GM21423 (cell line): ENCODE results near the gene UMPS.
"Not testable (repeated sequence)": the region's sequence is repeated elsewhere in the genome, so short reads cannot be mapped to it uniquely, and the experiment has no call there.

Experiments used
- ATAC-seq: cut with Tn5 transposase; IDR thresholded peaks from one replicate; pipeline ENCODE4 v1.9.1; 2021; ENCODE audit warnings: mild to moderate bottlenecking, moderate library complexity; ENCODE audit not compliant: unreplicated experiment

Gene UMPS

DNA sequence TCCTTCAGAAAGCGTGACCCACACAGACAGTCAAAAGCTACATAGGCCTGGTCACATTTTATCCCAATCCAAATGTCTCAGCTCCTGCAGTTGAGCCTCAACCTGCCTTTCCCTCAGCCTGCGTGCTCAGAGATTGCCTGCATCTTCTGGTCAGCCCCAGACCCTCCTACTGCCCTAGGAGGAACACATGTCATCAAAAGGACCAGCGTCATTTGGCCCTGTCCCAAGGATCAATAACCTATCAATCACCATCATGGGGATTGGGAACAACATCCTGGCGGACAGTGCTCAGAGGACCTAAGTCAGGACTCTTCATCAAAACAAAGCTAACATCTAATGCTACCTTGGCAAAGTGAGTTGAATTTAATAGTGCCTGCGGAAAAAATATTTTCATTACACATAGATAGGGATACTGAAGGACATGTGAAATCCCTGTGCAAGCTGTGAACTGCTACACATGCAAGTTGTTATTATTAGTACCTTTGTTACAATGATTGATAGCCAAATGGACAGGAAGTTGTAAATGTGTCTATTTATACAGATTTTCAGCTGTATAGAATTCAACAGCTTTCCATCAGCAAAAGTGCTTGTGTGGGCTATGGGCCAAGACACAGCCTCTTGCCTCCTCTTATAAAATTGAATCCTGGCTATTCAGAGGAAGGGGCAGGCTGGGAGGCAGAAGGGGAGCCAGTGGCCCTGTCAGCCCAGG, 47.7 kb downstream of the UMPS start:
- ATAC-seq: no peak

DNA sequence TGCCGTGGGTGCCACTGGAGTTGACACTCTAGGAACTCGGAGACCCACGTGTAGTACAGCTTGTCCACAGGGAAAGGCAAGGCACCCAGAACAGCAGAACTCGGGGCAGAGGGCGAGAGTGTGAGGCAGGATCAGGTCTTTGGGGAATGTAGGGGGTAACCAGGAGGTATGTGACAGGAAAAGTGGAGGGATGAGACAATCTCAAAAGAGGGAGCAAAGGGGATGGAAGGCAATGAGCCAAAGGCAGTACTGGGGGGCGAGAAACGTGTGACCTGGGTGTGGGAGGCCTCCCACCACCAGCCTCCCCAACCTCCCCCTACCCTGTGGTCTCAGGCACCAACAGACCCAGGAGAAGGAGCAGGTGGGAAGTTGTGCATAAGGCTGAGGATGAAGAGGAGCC, 48.9 kb downstream of the UMPS start:
- no peak for ATAC-seq

DNA sequence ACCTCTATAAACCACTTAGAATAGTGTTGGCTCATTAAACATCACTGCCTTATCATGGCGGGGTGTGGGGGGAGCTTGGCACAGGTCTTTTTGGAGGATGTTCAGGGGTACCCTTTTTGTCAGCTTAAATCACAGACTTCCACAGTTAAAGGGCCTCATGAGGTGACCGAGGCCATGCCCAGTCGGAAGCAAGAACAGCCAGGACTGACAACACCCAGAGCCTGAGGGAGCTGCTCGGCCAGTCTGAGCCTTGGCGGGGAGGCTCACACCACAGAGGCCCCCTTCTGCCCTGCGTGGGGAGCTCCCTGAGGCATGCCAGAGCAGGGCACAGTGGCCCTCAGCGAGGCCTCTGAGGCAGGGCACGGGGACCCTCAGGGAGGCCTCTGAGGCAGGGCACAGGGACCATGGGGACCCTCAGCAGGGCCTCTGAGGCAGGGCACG, 49.5 kb downstream of the UMPS start:
- ATAC-seq: no peak

DNA sequence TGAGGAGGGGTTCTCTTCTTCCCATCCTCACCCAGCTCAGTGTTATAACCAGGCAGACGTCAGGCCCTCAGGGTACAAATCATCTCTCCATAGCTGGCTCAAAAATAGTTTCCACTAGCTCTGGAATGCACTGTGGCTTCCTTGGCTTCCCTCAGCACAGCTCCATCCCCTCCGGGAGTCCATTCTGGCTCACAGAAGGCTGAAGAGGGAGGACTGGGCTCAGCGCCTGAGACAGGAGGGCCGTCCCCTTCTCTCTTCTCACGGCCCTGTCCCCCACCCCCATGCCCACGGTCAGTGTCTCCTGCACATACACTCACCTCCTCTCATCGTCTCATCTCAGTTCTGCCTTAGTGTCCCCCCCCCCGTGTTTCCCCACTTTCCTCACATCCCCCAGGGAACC, 50.1 kb downstream of the UMPS start:
- ATAC-seq: no peak

DNA sequence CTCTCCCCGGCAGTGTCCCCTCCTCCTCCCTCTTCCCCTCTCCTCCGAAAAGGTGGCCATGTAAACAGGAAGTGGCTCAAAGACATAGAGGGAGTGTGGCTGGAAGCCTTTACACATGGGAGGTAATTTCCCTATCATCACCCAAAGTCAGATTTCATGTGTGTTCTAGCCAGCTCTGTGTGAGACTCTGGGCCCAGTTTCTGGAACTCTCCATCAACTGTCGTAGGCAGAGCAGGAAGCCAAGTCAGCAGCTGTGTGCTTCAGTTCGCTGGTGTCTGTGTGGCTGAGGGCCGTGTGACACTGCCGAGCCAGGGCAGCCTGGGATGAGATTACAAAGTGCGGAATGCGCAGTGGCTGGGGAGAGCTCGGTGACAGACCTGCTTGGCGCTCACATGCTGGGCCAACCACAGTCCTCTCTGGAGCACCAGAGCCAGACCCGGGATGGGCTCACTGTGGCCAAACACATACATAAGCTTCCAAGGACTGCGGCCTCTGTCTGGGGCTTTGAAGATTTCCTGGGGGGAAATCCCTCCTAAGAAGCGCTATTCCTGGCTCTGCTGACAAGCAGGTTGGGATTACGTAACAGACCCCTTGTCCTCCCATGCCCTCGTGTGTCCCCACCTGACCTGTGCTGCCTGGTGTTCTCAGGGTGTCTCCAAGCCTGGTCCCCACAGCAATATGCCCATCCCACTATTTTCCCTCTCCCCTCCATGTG, 50.7 kb downstream of the UMPS start:
- no peak for ATAC-seq

DNA sequence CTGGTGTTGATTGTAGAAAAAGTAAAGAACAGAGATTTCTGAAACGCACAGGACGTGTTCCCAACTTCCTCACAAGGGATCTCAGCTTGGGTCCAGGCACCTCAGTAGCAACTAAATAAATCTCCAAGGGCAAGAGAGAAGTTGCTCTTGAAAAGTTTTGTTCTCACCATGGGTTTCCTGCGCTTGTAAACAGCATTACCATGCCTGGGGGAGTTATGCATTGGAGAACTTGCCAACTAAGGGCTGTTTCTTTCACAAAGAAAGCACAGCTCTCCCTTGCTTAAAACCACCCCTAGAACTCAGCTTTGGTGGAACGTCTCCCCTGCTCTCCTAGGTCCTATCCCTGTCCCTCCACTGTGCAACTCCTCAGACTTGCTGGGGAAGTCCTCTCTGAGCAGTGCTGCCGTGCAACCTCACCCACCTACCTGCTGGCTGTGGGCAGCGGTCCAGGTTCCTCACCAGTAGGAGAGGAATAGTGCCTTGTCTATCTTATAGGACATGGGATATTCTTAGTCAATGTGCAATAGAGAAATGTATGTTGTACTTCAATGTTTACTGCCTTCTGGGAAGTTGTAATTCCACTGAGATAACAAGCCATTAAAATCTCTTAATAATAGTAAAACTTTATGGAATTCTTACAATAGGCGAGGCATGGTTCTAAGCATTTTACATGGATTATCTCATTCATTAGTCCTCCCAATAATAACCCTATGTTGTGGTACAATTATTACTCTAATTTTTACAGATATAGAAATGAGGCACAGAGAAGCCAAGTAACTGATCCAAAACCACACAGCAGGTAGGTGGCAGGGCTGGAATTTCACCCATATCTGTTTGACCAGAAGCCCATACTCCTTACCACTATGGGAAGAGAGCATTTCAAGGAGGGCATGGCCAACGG, 51.5 kb downstream of the UMPS start:
- ATAC-seq: no peak

DNA sequence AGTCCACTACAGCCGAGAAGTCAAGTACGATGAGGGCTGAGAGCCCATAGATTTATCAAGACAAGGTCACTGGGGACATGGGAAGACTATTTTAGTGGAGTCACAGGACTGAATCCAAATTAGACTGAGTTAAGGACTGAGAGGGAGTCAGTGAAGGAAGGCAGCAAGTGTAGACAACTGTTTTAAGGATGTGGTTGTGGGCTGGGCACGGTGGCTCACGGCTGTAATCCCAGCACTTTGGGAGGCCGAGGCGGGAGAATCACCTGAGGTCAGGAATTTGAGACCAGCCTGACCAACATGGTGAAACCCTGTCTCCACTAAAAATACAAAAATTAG, 52.1 kb downstream of the UMPS start:
- not testable (repeated sequence) for ATAC-seq

DNA sequence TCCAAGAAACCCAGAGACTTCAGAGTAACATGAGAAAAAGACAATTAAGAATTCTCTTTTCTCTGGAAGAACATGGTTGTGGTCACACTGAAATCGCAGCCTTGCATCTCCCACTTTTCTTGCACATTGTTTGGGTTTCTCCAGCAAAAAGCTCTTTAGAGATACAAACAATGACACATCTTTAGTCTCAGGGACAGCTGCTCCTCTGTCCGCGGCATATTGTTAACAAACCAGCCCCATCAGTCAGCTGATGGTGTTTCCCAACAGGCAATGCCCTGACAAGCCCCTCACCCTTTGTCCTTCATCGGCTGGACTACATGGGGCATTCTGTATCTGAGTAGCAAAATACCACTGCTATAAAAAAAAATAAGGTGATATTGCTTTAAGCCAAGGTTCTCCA, 53.4 kb downstream of the UMPS start:
- ATAC-seq: no peak

DNA sequence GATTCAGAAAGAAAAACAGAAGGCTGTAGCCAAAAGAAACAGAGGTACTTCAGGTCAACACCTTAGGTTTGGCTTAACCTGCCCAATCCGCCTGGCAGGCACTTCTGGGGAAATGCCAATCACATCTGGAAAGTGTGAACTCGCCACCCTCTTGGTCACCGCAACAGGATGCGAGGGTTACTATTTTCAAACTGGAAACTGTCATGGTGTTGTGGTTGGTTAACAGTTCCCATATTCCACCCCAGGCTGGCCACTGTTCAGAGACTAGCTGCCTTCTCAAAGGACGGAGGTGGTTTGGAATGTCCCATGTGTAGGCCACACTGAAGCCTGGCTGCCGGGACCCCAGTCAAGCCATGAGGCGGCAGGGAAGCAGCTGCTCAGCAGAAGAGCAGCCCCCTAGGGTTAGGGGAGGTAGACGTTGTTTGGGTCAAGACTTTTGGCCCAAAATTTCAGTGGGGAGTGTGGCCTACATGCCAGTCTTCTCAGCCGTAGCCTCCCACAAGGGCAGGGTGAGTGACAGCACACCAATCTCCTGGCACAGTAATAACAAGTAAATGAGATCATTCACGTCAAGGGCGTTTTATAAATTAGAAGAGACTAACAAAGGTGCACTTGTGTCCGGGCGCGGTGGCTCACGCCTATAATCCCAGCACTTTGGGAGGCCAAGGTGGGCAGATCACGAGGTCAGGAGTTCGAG, 54.6 kb downstream of the UMPS start:
- ATAC-seq: peak; percentile 57

DNA sequence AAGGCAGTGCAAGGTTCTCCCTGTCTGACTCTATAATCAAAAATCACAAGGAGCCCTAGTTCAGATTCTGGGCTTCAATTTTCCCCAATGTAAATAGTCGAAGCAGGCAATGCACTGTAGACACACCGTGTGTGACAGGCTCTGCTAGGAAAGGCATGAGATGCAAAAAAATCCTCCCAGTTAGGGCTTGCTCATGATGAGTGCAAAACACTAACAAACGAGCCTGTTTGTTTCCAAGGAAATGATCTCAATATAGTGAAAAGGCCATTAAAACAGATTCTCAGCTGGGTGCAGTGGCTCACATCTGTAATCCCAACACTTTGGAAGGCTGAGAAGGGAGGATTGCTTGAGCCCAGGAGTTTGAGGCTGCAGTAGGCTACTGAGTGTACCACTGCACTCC, 55.7 kb downstream of the UMPS start:
- ATAC-seq: no peak

DNA sequence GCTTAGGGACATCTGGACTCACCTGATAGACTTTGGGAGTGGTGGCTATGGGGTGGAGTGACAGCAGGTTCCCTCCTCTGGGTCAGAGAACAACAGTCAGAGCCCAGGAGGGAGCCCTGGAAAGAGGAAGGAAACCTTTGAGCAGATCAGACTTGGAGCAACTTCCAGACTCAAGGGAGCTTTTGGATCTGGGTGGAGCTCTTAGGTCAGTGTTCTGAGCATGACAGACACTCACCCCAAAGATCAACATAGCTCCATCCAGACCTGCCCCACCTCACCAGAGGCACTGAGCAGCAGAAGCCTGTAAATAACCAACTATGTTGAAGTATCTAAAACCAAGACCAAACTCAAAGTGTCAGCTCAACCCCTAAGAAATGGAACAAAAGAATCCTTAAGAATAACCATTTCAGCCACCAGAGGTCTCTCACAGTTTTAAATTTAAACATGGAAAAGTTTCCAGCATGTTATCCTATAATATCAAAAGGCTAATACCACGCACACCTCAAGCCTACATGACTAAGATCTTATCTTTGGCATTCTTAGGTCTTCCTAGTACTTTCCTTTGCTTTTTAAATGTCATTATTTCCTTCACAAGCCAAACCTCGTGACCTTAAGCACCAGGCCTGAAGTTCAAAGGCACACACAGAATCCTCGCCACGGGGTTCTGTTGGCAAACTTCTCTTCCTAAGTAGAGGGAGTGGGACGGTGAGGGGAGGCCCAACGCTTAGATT, 56.4 kb downstream of the UMPS start:
- no peak for ATAC-seq

DNA sequence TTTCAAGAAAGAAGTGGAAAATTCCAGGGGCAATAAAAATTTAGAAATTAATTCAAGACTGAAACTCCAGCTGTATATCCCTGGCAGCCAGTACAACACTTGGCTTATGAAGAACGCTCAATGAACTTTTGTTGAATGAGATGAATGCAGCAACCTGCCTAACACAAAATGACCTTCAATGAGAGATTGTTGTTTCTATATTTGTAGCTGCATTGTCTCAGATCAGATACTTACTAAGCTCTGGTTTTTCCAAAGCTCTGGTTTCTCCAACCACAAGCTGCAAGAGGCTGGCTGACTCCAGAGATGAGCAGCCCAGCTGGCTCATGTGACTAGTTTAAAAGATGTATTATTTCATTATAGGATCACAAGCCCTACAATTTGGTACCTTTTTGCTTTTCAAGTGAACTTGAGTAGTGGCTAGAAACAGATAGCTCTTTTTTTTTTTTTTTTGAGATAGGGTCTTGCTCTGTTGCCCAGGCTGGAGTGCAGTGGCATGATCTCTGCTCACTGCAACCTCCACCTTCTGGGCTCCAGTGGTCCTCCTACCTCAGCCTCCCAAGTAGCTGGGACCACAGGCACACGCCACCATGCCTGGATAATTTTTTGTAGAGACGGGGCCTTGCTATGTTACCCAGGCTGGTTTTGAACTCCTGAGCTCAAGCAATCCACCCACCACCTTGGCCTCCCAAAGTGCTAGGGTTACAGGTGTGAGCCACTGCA, 57.4 kb downstream of the UMPS start:
- no peak for ATAC-seq

DNA sequence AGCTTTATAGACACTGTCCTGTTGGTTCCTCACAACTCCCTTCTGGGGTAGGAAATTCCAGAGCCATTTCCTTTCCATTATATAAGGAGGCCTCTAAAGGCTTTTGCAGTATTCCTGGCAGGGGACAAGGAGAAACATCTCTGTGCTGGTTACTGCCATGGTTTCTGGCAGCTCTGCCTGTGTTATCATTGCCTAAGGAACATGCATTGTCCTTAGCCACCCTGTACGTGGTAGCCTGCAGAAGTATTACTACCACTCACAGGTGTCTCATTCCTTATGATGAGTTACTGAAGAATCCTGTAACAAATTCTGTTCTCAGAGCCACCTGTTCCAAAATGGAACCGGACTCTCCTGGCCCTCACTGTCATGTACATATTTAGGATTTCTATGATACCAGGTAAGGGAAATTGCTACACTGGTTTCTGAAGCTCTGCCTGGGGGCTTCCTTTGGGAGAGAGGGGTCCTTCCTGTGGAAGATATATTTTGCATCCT, 58.0 kb downstream of the UMPS start:
- ATAC-seq: no peak

DNA sequence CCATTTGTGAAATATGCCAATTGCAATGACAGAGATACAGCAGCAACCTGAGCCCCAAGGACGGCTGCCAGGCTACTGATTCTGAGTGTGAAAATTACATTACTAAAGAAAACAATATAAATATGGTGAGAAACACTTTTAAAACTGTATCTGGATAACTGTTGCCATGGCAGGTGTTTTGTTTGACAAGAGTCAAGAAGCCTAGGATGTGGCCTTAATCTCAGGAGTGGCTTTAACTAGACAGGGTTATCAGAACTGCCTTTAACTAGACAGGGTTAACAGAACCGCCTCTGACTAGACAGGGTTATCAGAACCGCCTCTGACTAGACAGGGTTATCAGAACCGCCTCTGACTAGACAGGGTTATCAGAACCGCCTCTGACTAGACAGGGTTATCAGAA, 58.9 kb downstream of the UMPS start:
- ATAC-seq: not testable (repeated sequence)

DNA sequence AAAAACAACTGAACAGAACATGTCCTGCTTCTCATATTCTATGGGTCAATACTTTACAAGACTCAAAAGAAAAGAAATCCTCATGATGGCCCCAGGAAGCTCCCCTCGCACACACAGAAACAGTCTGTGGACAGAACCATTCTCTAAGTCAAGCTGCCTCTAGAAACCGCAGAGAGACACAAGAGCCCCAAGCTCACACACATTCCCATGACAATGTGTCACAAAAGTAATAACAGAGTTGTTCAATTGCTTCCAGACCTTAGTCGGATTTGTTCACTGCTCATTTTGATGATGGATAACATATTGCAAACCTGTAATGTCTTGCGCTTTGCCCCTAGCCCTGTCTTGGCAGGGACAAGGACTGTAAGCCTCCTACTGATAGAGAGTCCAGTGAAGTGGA, 60.9 kb downstream of the UMPS start:
- no peak for ATAC-seq

DNA sequence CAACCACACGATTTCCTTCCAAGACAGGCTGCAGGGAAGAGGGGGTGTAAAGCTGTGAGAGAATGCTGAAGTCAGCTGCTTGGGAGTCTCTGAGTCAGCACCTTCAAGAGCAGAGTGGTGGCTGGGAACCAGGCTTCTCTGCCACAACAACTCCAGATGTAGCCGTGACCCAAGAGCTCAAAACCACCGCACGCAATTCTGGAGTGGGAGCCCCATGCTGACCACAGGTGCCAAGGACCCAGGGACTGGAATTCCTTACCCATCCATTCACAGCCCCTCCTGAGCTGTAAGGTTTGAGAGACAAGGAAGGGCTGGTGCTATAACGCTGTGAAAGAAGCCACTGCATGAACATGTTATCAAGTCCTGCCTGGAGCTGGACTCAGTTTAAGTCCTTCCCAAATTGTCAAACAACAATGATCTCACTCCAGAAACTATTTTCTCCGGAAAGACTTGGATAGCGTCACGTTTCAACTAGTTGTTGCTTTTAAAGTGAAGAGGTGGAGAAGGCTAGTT, 61.4 kb downstream of the UMPS start:
- ATAC-seq: no peak

DNA sequence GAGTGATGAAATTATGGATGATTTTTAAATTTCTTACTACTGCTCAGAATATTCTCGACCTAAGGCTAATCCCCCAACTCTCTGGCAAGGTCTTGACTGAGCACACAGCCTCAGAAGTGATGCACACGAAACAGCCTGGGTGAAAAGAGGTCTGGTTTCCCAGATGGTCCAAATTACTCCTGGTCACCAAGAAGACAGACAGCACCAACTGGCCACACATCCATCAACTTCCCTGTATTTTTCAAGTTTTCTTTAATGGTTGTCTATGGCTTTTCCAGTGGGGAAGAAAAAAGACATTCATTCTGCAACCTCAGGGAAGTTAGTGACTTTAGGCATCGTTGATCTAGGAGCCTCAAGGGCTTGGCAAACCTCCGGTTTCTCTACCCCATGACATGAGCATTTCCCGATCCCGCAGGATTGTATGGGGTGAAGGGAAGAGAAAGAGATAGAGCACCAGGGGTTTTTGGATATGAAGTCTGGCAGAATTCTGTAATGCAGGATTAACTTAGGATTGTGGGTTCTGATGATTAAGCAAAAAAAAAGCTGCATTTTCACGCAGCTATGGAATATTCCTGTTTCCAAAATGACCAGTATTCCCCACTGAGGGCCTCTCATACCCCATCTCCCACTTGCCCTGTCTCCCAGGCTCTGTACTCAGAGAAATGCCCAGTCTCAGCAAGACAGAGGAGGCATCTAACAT, 62.2 kb downstream of the UMPS start:
- ATAC-seq: no peak

DNA sequence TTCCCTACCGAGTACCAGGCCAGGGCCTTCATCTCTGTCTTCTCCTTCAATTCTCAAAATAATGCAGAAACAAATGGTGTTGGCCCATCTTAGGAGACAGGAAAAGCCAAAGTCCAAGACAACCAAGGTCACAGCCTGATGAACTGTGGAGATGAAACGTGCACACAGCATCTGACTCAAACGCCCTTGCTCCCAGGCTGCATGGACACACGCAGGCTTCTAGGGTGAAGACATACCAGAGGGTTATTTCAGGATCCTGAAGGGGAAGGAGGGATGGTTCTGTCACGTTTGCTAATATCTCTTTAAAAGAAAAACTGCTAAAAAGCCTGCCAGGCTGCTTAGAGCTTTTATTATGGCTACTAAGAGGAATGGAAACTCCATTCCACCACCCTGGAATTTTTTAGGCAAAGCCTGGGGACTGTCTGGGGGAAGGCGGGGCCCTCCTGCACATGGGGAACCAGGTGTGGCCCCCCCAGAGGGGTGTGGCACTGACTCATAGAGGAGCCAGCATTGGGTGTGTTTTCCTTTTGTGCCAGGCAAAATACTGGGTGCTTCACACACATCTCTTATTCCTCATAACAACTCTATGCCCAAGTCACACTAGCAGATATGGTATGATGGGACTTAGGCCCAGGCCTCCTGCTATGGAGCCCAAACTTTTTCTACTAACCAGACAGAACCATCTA, 62.9 kb downstream of the UMPS start:
- ATAC-seq: no peak
